ENCODE results near the gene PSMA6. TPM values are rescaled to one million over a fixed set of nuclear protein-coding genes. Genes with fewer than 3 reads are reported as not detected.
"Not testable (repeated sequence)": the region's sequence is repeated elsewhere in the genome, so short reads cannot be mapped to it uniquely, and the experiment has no call there.

PSMA6 gene
- total and polyA plus RNA-seq, 4 experiments from 2014 or later: 84.6 to 413 (median 207) TPM

GRCh38 chr14:35348044-35348380, 55.8 kb downstream of the PSMA6 start:
- POLR2A ChIA-PET (ENCODE audit: partially characterized antibody); H3K27me3 Mint-ChIP-seq; CTCF ChIA-PET (ENCODE audit: partially characterized antibody); H3K4me1 Mint-ChIP-seq; H3K36me3 Mint-ChIP-seq; H3K4me3 ChIP-seq (ENCODE audit: low read length in 2 of 2); H3K36me3 ChIP-seq (ENCODE audit: insufficient read depth, low read length); H3K4me3 Mint-ChIP-seq; H3K9me3 ChIP-seq (ENCODE audit: control insufficient read depth in 1 of 2, low read length in 2 of 2); H3K27ac ChIP-seq (ENCODE audit: low read depth, low read length); H3K9me3 Mint-ChIP-seq; H3K4me1 ChIP-seq (ENCODE audit: insufficient read depth, low read length); DNase-seq; intact Hi-C loops (cut with micrococcal nuclease); H3K27me3 ChIP-seq (ENCODE audit: insufficient read depth, low read length): not testable (repeated sequence)
- peak overlapping the region in 2 of 7 donors; percentile 27 to 62 for H3K27ac Mint-ChIP-seq

- Histone ChIP-seq H3K9me3 (ENCODE audit: control insufficient read depth in 1 of 2, low read length in 2 of 2) (no peaks in the 10 kb centered on the region), H3K36me3 (ENCODE audit: insufficient read depth, low read length) (no peaks in the 10 kb centered on the region), H3K27ac (ENCODE audit: low read depth, low read length) (no peak overlapping the region), H3K4me3 (ENCODE audit: low read length in 2 of 2) (no peak overlapping the region), H3K4me1 (ENCODE audit: insufficient read depth, low read length) (no peaks in the 10 kb centered on the region), H3K27me3 (ENCODE audit: insufficient read depth, low read length) (no peaks in the 10 kb centered on the region)
- no peaks in the 10 kb centered on the region for H3K36me3 Mint-ChIP-seq
- no peak for DNase-seq
- no peaks in the 10 kb centered on the region for H3K9me3 Mint-ChIP-seq
- intact Hi-C loops (cut with micrococcal nuclease): no loop called here
- H3K27ac Mint-ChIP-seq: peak overlapping the region in 3 of 7 donors; percentile 9 to 57 (median 48)
- H3K4me3 Mint-ChIP-seq: no peak overlapping the region
- H3K4me1 Mint-ChIP-seq: peaks cover 0 to 3% (median 1%) of the 10 kb centered on the region in 4 donors
- CTCF ChIA-PET (ENCODE audit: partially characterized antibody): no interaction called here
- POLR2A ChIA-PET (ENCODE audit: partially characterized antibody): no interaction called here
- no peaks in the 10 kb centered on the region for H3K27me3 Mint-ChIP-seq
Measured at GRCh38 chr14:35349496-35350365, 57.5 kb downstream of the PSMA6 start.

GRCh38 chr14:35351497-35351896, 59.3 kb downstream of the PSMA6 start:
- H3K4me1 Mint-ChIP-seq: peaks cover 8 to 12% (median 9%) of the 10 kb centered on the region in 4 donors
- DNase-seq: no peak
- no peaks in the 10 kb centered on the region for H3K36me3 ChIP-seq (ENCODE audit: insufficient read depth, low read length)
- intact Hi-C loops (cut with micrococcal nuclease): no loop called here
- peaks cover 7% of the 10 kb centered on the region for H3K4me1 ChIP-seq (ENCODE audit: insufficient read depth, low read length)
- no peaks in the 10 kb centered on the region for H3K9me3 ChIP-seq (ENCODE audit: control insufficient read depth in 1 of 2, low read length in 2 of 2)
- H3K36me3 Mint-ChIP-seq: no peaks in the 10 kb centered on the region
- no peaks in the 10 kb centered on the region for H3K27me3 Mint-ChIP-seq
- no peaks in the 10 kb centered on the region for H3K27me3 ChIP-seq (ENCODE audit: insufficient read depth, low read length)
- peak overlapping the region in 1 of 7 donors; percentile 39 for H3K27ac Mint-ChIP-seq
- CTCF ChIA-PET (ENCODE audit: partially characterized antibody): interaction anchor here (0.5 kb wide), 1 partner anchor 115 kb away, joined by 3 read pairs; no protein-coding TSS in a partner anchor
- POLR2A ChIA-PET (ENCODE audit: partially characterized antibody): interaction anchor here (0.8 kb wide), 1 partner anchor 18 kb away, joined by 4 read pairs; no protein-coding TSS in a partner anchor
- H3K27ac ChIP-seq (ENCODE audit: low read depth, low read length): no peak overlapping the region
- no peaks in the 10 kb centered on the region for H3K9me3 Mint-ChIP-seq
- H3K4me3 Mint-ChIP-seq: no peak overlapping the region
- no peak overlapping the region for H3K4me3 ChIP-seq (ENCODE audit: low read length in 2 of 2)

GRCh38 chr14:35351897-35352273, 59.7 kb downstream of the PSMA6 start:
- Histone ChIP-seq H3K36me3 (ENCODE audit: insufficient read depth, low read length) (no peaks in the 10 kb centered on the region), H3K27ac (ENCODE audit: low read depth, low read length) (no peak overlapping the region), H3K4me1 (ENCODE audit: insufficient read depth, low read length) (peaks cover 8% of the 10 kb centered on the region), H3K27me3 (ENCODE audit: insufficient read depth, low read length) (no peaks in the 10 kb centered on the region), H3K9me3 (ENCODE audit: control insufficient read depth in 1 of 2, low read length in 2 of 2) (no peaks in the 10 kb centered on the region), H3K4me3 (ENCODE audit: low read length in 2 of 2) (no peak overlapping the region)
- Mint-ChIP-seq H3K27me3 (no peaks in the 10 kb centered on the region), H3K4me1 (peaks cover 9 to 12% (median 10%) of the 10 kb centered on the region in 4 donors), H3K27ac (peak overlapping the region in 1 of 7 donors; percentile 39), H3K9me3 (no peaks in the 10 kb centered on the region), H3K4me3 (no peak overlapping the region), H3K36me3 (no peaks in the 10 kb centered on the region)
- no peak for DNase-seq
- POLR2A ChIA-PET (ENCODE audit: partially characterized antibody): interaction anchor here (0.5 to 0.8 kb wide), 2 partner anchors 17 to 59 kb away, joined by 3 to 4 read pairs; no protein-coding TSS in a partner anchor
- intact Hi-C loops (cut with micrococcal nuclease): no loop called here
- CTCF ChIA-PET (ENCODE audit: partially characterized antibody): interaction anchor here (0.5 to 0.7 kb wide), 2 partner anchors 53 to 116 kb away, joined by 3 read pairs; partner anchors contain the start of gene NFKBIA

GRCh38 chr14:35352274-35353233, 60.4 kb downstream of the PSMA6 start:
- intact Hi-C loops (cut with micrococcal nuclease): no loop called here
- CTCF ChIA-PET (ENCODE audit: partially characterized antibody): interaction anchor here (0.7 kb wide), 1 partner anchor 52 kb away, joined by 3 read pairs; the partner anchor contains the start of gene NFKBIA

GRCh38 chr14:35353409-35354172, 61.4 kb downstream of the PSMA6 start:
- Mint-ChIP-seq H3K4me1 (peaks cover 9 to 12% (median 10%) of the 10 kb centered on the region in 4 donors), H3K9me3 (no peaks in the 10 kb centered on the region), H3K4me3 (no peak overlapping the region), H3K27me3 (no peaks in the 10 kb centered on the region), H3K36me3 (no peaks in the 10 kb centered on the region), H3K27ac (no peak overlapping the region)
- ChIA-PET POLR2A (ENCODE audit: partially characterized antibody) (no interaction called here), CTCF (ENCODE audit: partially characterized antibody) (no interaction called here)
- Histone ChIP-seq H3K36me3 (ENCODE audit: insufficient read depth, low read length) (no peaks in the 10 kb centered on the region), H3K9me3 (ENCODE audit: control insufficient read depth in 1 of 2, low read length in 2 of 2) (no peaks in the 10 kb centered on the region), H3K4me3 (ENCODE audit: low read length in 2 of 2) (no peak overlapping the region), H3K27me3 (ENCODE audit: insufficient read depth, low read length) (no peaks in the 10 kb centered on the region), H3K4me1 (ENCODE audit: insufficient read depth, low read length) (peaks cover 8% of the 10 kb centered on the region), H3K27ac (ENCODE audit: low read depth, low read length) (no peak overlapping the region)
- DNase-seq: no peak
- intact Hi-C loops (cut with micrococcal nuclease): no loop called here

More at GRCh38 chr14:35352274-35353233, 60.4 kb downstream of the PSMA6 start:
- Histone ChIP-seq H3K27me3 (ENCODE audit: insufficient read depth, low read length) (no peaks in the 10 kb centered on the region), H3K4me1 (ENCODE audit: insufficient read depth, low read length) (peaks cover 8% of the 10 kb centered on the region), H3K4me3 (ENCODE audit: low read length in 2 of 2) (no peak overlapping the region), H3K9me3 (ENCODE audit: control insufficient read depth in 1 of 2, low read length in 2 of 2) (no peaks in the 10 kb centered on the region), H3K36me3 (ENCODE audit: insufficient read depth, low read length) (no peaks in the 10 kb centered on the region), H3K27ac (ENCODE audit: low read depth, low read length) (no peak overlapping the region)
- peak overlapping the region in 1 of 8 donors; percentile 38 for H3K4me3 Mint-ChIP-seq
- H3K4me1 Mint-ChIP-seq: peaks cover 9 to 12% (median 10%) of the 10 kb centered on the region in 4 donors
- no peaks in the 10 kb centered on the region for H3K27me3 Mint-ChIP-seq
- peak overlapping the region in 1 of 7 donors; percentile 78 for H3K27ac Mint-ChIP-seq
- DNase-seq: no peak
- POLR2A ChIA-PET (ENCODE audit: partially characterized antibody): interaction anchor here (0.5 kb wide), 1 partner anchor 59 kb away, joined by 3 read pairs; no protein-coding TSS in a partner anchor
- H3K36me3 Mint-ChIP-seq: no peaks in the 10 kb centered on the region
- H3K9me3 Mint-ChIP-seq: no peaks in the 10 kb centered on the region
